Mucosa of stomach (tissue), 1 donor: Measurements from ENCODE around the gene GID8.

ENCODE experiments used
- H3K27me3 ChIP-seq: one replicate; pipeline ENCODE4 v1.7.0; 2013; ENCODE audit warnings: mild to moderate bottlenecking, low read length; ENCODE audit not compliant: control insufficient read depth, insufficient read depth
- H3K36me3 ChIP-seq: one replicate; pipeline ENCODE4 v1.7.0; 2013; ENCODE audit warnings: low read length; ENCODE audit not compliant: control insufficient read depth, insufficient read depth
- H3K4me1 ChIP-seq: one replicate; pipeline ENCODE4 v1.7.0; 2013; ENCODE audit warnings: mild to moderate bottlenecking, low read length; ENCODE audit not compliant: control insufficient read depth, insufficient read depth
- H3K4me3 ChIP-seq: one replicate; pipeline ENCODE4 v1.7.0; 2013; ENCODE audit warnings: low read length
- H3K9ac ChIP-seq: one replicate; pipeline ENCODE4 v1.7.0; 2013; ENCODE audit warnings: mild to moderate bottlenecking, low read length, moderate library complexity
- H3K9me3 ChIP-seq: one replicate; pipeline ENCODE4 v1.7.0; 2013; ENCODE audit warnings: mild to moderate bottlenecking, low read length, moderate library complexity; ENCODE audit not compliant: control insufficient read depth
- donor health status: Pancreatic carcinoma.

GID8 gene

DNA sequence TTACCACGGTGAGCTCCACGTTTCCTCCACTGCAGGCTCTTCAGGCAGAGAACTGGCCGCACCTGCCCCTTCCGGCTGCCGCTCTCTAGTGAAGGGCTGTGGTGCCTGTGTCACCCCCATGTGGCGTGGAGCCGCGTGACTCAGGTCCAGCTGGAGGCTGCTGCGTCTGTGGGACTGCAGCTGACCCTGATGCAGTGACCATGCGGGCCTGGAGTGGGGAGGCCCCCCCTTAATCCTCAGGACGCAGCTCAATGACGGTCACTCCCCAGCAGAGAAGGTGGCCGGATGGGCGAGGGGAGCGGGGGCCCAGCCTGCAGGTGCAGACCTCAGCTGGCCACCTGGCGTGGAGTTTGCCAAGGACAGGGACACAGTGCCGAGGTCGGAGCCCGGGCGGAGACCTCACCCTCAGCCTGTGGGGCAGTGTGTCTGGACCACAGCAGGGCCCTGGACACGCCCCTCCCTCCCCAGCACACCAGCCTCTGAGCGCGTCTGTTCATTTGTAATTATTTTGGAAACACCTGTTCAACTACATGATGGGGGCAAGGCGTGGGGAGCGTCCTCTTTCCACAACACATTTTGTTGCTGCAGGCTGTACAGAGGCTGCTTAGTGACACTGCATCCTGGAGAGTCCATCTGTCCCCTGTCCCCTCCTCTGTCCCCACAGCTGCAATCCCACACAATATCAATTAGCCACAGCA, 58.1 kb downstream of the GID8 start:
- no peaks in the 10 kb centered on the region for H3K9me3 ChIP-seq
- no peak overlapping the region for H3K9ac ChIP-seq
- peaks cover 54% of the 10 kb centered on the region for H3K27me3 ChIP-seq
- no peak overlapping the region for H3K4me3 ChIP-seq
- no peaks in the 10 kb centered on the region for H3K36me3 ChIP-seq
- no peaks in the 10 kb centered on the region for H3K4me1 ChIP-seq

DNA sequence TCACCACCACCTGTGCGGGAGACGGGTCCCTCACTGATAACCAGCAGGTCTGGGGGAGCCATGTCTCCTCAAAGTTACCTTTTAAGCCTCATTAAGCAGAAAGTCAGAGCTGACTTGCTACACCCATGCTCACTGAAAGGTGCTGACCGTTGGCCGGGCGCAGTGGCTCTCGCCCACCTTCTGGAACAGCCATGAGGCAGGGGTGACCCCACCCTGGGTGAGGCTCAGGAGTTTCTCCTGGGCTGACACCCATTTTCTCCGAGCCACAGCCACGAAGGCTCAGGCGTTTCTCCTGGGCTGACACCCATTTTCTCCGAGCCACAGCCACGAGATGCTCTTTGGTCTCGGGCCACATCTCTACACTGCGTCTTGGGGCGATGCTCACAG, 58.6 kb downstream of the GID8 start:
- Histone ChIP-seq H3K36me3 (no peaks in the 10 kb centered on the region), H3K4me3 (no peak overlapping the region), H3K4me1 (no peaks in the 10 kb centered on the region), H3K9ac (no peak overlapping the region), H3K27me3 (peaks cover 51% of the 10 kb centered on the region), H3K9me3 (no peaks in the 10 kb centered on the region)

DNA sequence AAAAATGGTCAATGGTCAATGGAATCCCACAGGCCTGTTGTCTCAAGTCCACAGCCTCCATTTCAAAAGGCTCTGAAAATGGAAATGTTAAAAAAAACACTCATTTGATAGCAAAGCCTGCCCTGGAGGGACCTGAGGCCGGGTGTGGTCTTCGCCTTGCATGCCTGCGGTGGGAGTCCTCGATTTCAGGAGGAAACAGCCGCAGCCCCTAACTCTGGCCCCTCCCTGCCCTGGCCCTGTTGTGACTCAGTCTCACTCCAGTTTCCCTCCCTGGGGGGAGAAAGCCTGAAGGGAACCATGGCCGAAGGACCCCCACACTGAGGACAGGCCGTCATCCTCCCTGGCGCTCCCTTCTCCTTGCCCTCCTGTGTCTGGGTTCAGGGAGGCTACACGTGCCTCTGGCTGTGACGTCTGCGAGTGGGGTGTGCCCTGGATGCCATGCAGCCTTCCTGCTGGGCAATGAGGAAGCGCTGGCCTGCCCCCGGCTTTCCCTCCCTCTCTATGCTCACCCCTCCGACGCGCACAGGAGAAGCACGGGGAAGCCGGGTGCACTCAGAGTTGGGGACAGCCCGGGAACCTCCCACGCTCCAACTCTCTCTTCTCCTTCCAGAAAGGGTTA, 59.6 kb downstream of the GID8 start:
- Histone ChIP-seq H3K4me3 (no peak overlapping the region), H3K4me1 (no peaks in the 10 kb centered on the region), H3K36me3 (no peaks in the 10 kb centered on the region), H3K9me3 (no peaks in the 10 kb centered on the region), H3K9ac (no peak overlapping the region), H3K27me3 (peaks cover 51% of the 10 kb centered on the region)
